DOHH2 (cell line): ENCODE data around the gene LSP1.

ENCODE experiments used
- H3F3A ChIP-seq: fragments of 200-600 bp; sonication (generic), shearing (Covaris generic); 2 replicates; pipeline ENCODE4 v1.6.0; 2016; ENCODE audit warnings: antibody characterized with exemption, mild to moderate bottlenecking; ENCODE audit not compliant: control insufficient read depth, insufficient read depth
- H3K27ac ChIP-seq: fragments of 200-600 bp; sonication (generic); 2 replicates; pipeline ENCODE4 v1.5.1; 2014; ENCODE audit warnings: low read depth, mild to moderate bottlenecking, low read length, moderate library complexity
- H3K27me3 ChIP-seq: fragments of 200-600 bp; sonication (generic); 2 replicates; pipeline ENCODE4 v1.6.1; 2014; ENCODE audit warnings: mild to moderate bottlenecking, low read length, mixed read lengths; ENCODE audit not compliant: control insufficient read depth
- H3K36me3 ChIP-seq: fragments of 200-600 bp; sonication (generic); 2 replicates; pipeline ENCODE4 v1.6.1; 2014; ENCODE audit warnings: mild to moderate bottlenecking, low read length, moderate library complexity, mixed read lengths; ENCODE audit not compliant: control insufficient read depth
- H3K4me1 ChIP-seq: fragments of 200-600 bp; sonication (generic); 2 replicates; pipeline ENCODE4 v1.6.1; 2014; ENCODE audit warnings: mild to moderate bottlenecking, low read length, mixed read lengths; ENCODE audit not compliant: control insufficient read depth
- H3K4me2 ChIP-seq: fragments of 200-600 bp; sonication (generic); 2 replicates; pipeline ENCODE4 v1.6.0; 2014; ENCODE audit warnings: mild to moderate bottlenecking, low read length, moderate library complexity
- H3K4me3 ChIP-seq: fragments of 200-600 bp; sonication (generic); 2 replicates; pipeline ENCODE4 v1.5.1; 2014; ENCODE audit warnings: mild to moderate bottlenecking, low read length, mixed read lengths
- H3K79me2 ChIP-seq: fragments of 200-600 bp; sonication (generic); 2 replicates; pipeline ENCODE4 v1.6.1; 2014; ENCODE audit warnings: mild to moderate bottlenecking, low read length, mixed read lengths; ENCODE audit not compliant: control insufficient read depth
- H3K9me2 ChIP-seq: fragments of 200-600 bp; sonication (generic); replicated peaks from 2 replicates; pipeline ENCODE4 v1.6.1; 2014; ENCODE audit warnings: mild to moderate bottlenecking, low read length, mixed read lengths; ENCODE audit not compliant: control insufficient read depth
- H3K9me3 ChIP-seq: fragments of 200-600 bp; sonication (generic); 2 replicates; pipeline ENCODE4 v1.6.1; 2014; ENCODE audit warnings: antibody characterized with exemption, low read length, mixed read lengths; ENCODE audit not compliant: control insufficient read depth, insufficient read depth
- H4K20me1 ChIP-seq: fragments of 200-600 bp; sonication (generic); 2 replicates; pipeline ENCODE4 v1.6.0; 2014; ENCODE audit warnings: low read depth, mild to moderate bottlenecking, antibody characterized with exemption, low read length, moderate library complexity; ENCODE audit not compliant: control insufficient read depth, insufficient read depth
- CTCF ChIP-seq: fragments of 200-600 bp; sonication (generic); IDR thresholded peaks from one replicate; pipeline ENCODE4 v1.5.1; 2014; ENCODE audit warnings: antibody characterized with exemption, mild to moderate bottlenecking, low read depth, low read length; ENCODE audit not compliant: poor library complexity, severe bottlenecking
- EZH2phosphoT487 ChIP-seq: fragments of 200-600 bp; sonication (generic); IDR thresholded peaks from 2 replicates; pipeline ENCODE4 v1.6.1; 2017; ENCODE audit warnings: borderline replicate concordance, mild to moderate bottlenecking, antibody characterized with exemption, low read length, moderate library complexity, mixed read lengths

Gene LSP1

GRCh38 chr11:1891831-1892115 lies 38.9 kb downstream of the LSP1 start, which contains the start of gene PRR33:
Gene PRR33 (minus strand): TSS chr11:1891895. CDS start chr11:1890584, 1,311 bp downstream.
- TF ChIP-seq CTCF (no peak), EZH2phosphoT487 (no peak)
- H3K27ac ChIP-seq: no peak within 1 kb of the TSS
- peaks cover 14% of the 10 kb centered on the region for H3K36me3 ChIP-seq
- no peaks in the 10 kb centered on the region for H3F3A ChIP-seq
- H3K9me3 ChIP-seq: no peaks in the 10 kb centered on the region
- no peaks in the 10 kb centered on the region for H3K4me1 ChIP-seq
- no peaks in the 10 kb centered on the region for H4K20me1 ChIP-seq
- H3K4me2 ChIP-seq: no peak within 1 kb of the TSS
- peaks cover 12% of the 10 kb centered on the region for H3K27me3 ChIP-seq
- no peak within 1 kb of the TSS for H3K4me3 ChIP-seq
- H3K9me2 ChIP-seq: no peaks in the 10 kb centered on the region
- H3K79me2 ChIP-seq: no peaks in the 10 kb centered on the region

DNA sequence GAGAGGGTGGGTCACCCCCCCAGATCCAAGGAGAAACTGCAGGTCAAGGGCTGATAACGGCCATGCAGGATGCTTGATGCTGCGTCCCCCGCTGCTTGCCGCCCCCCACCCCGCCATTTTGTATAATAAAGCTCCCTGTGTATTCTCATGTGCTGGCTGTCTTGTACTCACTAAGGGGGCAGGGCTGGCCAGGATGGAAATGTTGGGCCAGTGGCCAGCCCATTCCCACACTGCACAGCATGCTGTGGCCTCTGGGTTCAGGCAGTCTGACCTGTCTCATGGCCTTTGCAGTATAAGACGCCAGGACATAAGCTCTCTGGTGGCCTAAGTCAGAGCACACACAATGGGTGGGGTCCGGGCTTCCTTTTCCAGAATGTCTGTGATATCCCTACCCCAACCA lies 39.2 kb downstream of the LSP1 start:
- Histone ChIP-seq H3K79me2 (no peaks in the 10 kb centered on the region), H3K4me2 (no peak overlapping the region), H4K20me1 (no peaks in the 10 kb centered on the region), H3K27me3 (peaks cover 15% of the 10 kb centered on the region), H3K36me3 (peaks cover 13% of the 10 kb centered on the region; the same call in 1 of the 2 replicates), H3K27ac (no peak overlapping the region), H3K9me3 (no peaks in the 10 kb centered on the region), H3K4me3 (no peak overlapping the region), H3F3A (no peaks in the 10 kb centered on the region), H3K4me1 (no peaks in the 10 kb centered on the region), H3K9me2 (no peaks in the 10 kb centered on the region)
- TF ChIP-seq EZH2phosphoT487: no peak
- TF ChIP-seq CTCF: no peak

DNA sequence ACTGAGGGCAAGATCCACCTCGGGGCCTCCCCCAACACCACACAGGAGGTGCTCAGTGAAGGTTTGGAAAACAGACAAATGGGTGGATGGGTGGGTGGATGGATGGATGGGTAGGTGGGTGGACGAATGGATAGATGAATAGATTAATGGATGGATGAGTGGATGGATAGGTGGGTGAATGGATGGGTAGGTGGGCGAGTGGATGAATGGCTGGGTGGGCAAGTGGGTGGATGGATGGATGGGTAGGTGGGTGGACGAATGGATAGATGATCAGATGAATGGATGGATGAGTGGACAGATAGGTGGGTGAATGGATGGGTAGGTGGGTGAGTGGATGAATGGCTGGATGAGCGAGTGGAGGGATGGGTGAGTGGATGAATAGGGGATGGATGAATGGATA lies 39.7 kb downstream of the LSP1 start:
- H3K9me2 ChIP-seq: no peaks in the 10 kb centered on the region
- no peaks in the 10 kb centered on the region for H3K4me1 ChIP-seq
- H3K36me3 ChIP-seq: peaks cover 10% of the 10 kb centered on the region; the same call in 1 of the 2 replicates
- no peaks in the 10 kb centered on the region for H3K9me3 ChIP-seq
- TF ChIP-seq EZH2phosphoT487: no peak
- no peak for TF ChIP-seq CTCF
- H3K4me2 ChIP-seq: no peak overlapping the region
- H3F3A ChIP-seq: no peaks in the 10 kb centered on the region
- H3K79me2 ChIP-seq: no peaks in the 10 kb centered on the region
- peaks cover 16% of the 10 kb centered on the region for H3K27me3 ChIP-seq
- no peak overlapping the region for H3K27ac ChIP-seq
- H3K4me3 ChIP-seq: no peak overlapping the region
- H4K20me1 ChIP-seq: no peaks in the 10 kb centered on the region
